Measurements from ENCODE around the gene BMP5.

Gene BMP5

GRCh38 chr6:55802259-55802658 is 73.1 kb downstream of the BMP5 start:
- no peak for DNase-seq

DNA sequence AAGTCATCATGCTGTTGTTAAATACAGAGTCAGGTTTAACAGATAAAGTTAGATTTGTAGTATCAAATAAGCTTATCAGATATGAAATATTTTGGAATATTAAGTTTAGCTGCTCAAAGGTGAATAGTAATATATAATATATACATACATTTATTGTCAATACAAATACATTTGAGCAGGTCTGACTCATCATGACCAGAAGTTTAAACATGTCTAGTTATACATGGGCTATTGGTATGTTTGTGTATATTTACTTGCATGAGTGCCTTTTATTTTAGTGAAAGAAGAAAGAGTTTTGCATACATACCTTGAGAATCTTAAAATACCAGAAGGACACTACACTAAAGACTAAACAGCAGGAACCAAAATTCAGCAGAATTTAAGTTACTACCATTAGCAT is 76.8 kb downstream of the BMP5 start:
- no peak for DNase-seq

DNA sequence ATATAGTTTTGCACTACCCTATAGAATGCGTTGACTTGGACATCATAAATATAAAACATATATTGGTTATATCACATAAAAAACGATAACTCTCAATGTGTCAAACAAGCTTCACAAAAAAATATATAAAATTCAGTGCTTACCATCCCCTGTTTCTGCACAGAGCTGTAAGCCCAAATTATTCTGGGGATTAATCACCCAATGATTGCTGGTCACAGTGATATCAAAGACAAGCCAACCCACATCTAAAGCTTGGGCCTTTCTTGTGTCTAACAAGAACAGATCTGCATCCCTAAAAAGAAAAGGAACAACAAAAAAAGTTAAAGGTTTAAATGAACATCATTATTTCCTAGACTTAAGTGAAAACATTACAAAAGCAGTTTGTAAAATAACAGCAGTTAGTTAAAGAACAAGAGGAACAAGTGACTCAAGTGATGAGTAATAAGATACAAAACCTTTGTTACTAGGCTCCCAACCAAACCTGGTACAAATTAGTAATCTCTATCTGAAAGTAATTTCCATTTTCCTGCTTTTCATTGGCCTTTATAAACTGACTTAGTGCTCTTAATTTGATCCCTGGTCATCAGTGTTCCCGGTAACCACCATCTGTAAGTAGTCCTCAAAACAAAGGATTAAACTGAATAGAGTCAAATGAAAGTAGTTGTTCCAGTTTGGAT is 81.1 kb downstream of the BMP5 start:
- no peak for DNase-seq

DNA sequence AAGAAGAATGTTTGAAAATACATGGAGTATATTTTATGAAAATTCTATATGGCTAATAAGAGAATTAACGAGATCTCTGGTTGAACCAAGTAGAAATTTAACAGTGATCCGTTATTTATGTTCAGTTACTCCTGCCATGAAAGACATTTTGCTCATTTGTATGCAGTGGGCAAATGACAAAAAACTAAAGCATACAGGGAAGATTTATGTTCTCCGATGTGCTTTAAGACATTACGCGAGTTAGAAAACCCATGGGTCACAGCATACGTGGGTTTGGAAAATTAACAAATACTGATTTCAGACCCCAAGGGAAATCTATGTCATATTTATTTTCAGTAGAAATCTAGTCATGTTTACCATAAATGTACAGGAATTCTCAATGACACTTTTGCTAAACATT is 90.1 kb downstream of the BMP5 start:
- no peak for DNase-seq

- no peak for DNase-seq
Observed at GRCh38 chr6:55782275-55782674, 93.1 kb downstream of the BMP5 start.

- no peak for DNase-seq
Observed at GRCh38 chr6:55778705-55779104, 96.7 kb downstream of the BMP5 start.

DNA sequence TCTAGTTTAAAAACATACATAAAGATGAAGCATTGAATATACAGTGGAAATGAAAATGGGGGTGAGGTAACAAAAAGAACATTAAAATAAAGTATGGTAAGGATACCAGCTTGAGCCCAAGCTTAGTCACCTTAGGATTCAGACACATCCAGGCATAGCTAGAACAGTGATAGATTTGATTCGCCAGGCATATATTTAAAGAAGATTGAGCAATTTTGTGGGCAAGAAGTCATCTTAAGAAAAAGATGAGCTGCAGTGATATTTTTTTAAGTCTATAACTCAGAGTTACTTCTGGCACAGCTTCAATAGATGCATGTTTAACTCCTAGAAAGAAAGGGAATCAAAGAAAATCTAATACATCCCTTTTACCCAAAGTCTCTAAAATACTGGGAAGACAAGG is 97.9 kb downstream of the BMP5 start:
- DNase-seq, result no peak

- DNase-seq, result no peak
Observed at GRCh38 chr6:55776113-55776512, 99.3 kb downstream of the BMP5 start.

GRCh38 chr6:55775029-55775318 is 100.4 kb downstream of the BMP5 start:
- no peak for DNase-seq

- DNase-seq, result no peak
Observed at GRCh38 chr6:55774286-55775028, 100.9 kb downstream of the BMP5 start.

- no peak for DNase-seq
Observed at GRCh38 chr6:55773620-55774216, 101.7 kb downstream of the BMP5 start.

GRCh38 chr6:55772730-55773129 is 102.7 kb downstream of the BMP5 start:
- no peak for DNase-seq

DNA sequence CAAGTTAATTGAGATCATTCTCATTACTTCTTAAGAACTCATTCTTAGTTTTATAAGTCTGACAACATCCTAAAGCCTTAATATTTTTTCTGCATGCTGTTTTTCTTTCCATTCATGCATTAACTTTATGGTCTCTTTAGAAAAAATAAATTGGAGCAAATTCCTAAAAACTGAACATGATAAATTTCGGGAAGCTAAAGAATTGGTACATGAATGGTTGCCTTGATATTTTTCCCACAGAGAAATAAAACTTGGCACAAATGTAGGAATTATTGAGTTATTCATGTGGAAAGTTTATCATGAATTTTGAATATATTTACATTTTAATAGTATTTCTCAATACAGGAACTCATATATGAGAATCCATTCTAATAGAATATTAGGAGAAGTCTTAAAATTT is 115.9 kb downstream of the BMP5 start:
- DNase-seq, result no peak

DNA sequence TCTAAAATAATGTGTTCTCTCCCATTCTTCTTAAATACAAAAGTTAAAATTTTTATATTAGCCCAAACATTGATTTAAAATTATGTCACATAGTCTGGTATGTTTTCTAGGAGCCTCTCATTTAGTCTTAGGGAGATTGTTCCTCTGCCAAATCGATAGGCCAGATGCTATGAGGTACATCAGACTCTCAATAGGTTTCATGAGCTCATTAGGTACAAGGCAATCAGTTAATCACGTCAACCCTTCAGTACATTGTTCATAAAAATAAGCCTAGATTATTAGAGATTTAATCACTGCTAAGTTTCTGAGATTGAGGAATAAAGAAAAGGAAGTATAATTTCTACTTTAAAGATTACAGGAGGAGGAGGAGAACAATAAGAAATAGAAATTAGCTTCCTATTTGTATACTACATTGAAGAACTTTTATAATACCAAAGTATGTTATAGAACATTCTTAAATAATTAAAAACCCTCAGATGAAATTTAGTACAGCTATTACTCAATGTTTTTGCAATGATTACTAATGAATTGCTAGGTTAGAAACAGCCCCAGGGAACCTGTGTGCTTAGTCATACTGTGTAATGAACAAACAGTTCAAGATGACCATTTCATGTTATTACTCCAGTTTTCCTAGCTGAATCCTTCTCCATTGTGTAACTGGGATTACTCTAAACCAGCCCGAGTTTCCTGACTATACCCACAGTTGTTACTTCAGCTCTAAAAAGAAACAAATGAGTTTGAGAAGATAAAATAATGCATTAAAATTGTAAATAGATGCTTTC is 117.0 kb downstream of the BMP5 start:
- DNase-seq, result no peak

DNA sequence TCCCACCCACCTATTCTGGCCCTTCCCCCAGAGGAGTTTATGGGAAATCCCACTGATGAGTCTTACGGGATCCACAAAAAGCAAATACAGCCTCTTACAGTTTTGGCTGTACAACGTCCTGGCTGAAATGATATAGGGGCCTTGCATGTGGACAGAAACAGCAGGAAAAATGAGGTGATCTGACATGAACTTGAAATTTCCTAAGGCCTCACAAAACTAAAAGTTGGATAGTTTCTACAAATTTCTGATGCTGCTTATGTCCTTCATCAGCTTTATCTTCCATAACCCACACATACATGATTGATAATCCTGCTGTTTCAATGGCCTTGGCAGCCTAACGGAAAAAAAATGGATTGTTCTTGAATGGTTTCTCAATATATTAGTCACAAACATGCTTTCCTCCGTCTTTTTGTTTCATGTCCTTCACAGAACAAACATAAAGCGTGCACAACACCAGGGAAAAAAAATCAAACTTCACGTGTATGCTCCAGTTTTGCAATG is 118.8 kb downstream of the BMP5 start:
- DNase-seq, result no peak

GRCh38 chr6:55748880-55749279 is 126.5 kb downstream of the BMP5 start:
- DNase-seq, result no peak

DNA sequence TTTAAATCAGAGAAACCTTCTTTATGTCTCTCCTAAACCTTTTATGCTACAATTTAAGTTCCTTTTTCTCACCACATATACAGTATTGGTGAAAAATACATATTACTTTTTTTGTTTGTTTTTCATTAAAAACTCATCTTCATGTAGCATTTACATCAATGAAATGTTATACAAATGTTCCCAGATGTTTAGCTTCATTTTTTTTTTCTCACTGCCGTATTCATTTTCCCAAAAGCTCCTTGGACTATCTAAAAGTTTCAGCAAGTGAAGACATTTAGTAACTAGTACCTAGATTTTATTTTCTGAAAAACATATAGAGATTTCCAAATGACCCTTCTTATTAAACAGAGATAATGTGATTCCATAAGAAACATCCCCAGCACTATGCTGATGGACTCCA is 128.9 kb downstream of the BMP5 start:
- DNase-seq, result no peak

DNA sequence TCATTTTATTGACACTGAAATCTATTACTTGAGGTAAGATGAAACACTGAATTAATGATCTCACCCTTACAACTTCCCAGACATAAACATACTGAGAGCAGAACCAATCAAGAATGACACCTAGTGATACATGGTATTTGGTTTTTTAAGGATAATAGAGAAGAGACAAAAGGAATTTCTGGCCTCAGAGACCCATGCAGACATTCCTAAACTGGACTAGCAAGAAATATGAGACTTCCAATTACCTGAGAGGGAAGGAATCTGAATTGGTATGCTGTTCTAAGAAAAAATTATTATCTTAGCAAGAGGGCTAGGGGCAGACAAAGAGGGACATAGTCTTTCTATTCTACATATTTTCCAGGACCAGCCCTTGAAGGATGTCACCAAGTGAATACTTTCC is 141.1 kb downstream of the BMP5 start:
- no peak for DNase-seq

GRCh38 chr6:55729665-55730064 is 145.7 kb downstream of the BMP5 start:
- no peak for DNase-seq

- DNase-seq, result no peak
Observed at GRCh38 chr6:55726144-55726543, 149.2 kb downstream of the BMP5 start.

DNA sequence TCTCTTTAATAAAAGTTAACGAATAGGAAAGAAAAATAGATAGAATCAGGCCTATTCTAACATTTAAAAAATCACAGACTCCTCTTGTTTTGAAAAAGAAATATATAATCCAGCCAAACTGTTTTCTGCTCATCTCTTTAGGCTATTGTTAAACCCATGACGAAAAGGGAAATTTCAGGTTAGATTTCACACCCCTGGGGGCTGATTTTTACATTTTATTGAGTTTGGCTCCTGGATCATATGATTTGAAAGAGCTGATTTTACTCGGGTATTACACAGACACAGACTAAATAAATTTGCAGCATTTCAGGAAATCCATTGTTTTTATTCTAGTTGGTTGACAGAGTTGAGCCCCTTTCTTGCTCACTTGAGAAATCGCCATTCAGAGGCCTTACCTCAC is 160.6 kb downstream of the BMP5 start:
- no peak for DNase-seq

DNA sequence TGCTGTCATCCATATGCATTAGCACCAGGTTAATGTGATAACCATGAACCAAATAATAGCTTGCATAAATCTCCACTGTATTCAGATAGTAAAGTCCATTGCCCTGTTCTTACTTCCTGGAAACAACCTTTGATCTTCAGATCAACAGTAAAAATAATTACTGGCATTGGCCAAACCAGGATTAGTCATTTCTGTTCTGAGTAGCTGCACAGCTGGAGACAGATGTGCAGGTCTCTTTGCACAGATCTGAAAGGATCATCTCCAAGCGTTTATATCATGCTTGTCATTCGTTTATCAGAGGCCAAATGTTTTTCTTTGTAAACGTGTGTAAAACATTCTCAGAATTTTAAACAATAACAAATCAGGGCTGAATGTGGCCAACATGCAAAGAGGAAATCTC is 162.0 kb downstream of the BMP5 start:
- no peak for DNase-seq

DNA sequence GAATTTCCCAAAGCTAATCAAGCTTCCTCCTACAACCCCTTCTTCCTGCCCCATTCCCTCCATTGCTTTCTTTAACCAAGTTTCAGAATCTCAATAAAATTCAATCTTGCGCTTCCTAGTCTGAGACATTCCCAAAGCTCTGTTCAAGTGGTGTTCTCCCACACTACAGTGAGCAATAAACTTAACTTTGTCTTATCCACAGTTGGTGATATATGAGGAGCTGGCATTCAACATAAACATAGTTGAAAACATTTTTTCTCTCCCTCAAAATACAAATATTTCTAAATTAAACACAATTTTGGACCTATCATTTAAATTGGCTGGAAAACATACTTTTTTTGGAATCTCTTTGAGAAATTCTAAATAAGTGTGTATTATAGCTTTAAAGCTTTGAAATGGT is 166.7 kb downstream of the BMP5 start:
- DNase-seq, result no peak
